SK-N-SH (cell line): ENCODE measurements around the gene CC2D2A. TPM values are rescaled to one million over a fixed set of nuclear protein-coding genes. Genes with fewer than 3 reads are reported as not detected.

ENCODE experiments used
- CTCF ChIA-PET: fragments of 300-600, 350-600 bp; formaldehyde crosslinking; extraction: SDS; loops from one replicate; lab custom pipeline; 2021; lab: Yijun Ruan, JAX
- POLR2A ChIA-PET: fragments of 350-600 bp; sonication (Branson Sonifier 250); formaldehyde crosslinking; extraction: SDS; loops from one replicate; lab custom pipeline; 2020; ENCODE audit warnings: antibody characterized with exemption, inconsistent platforms; lab: Yijun Ruan, JAX
- DNase-seq: peaks from one replicate; pipeline ENCODE4 v3.0.0; 2012
- H2AFZ ChIP-seq: fragments of 200-600 bp; sonication (generic); 2 replicates; pipeline ENCODE4 v1.8.1; 2016; ENCODE audit warnings: antibody characterized with exemption, mild to moderate bottlenecking, low read depth
- H3F3A ChIP-seq: fragments of 200-600 bp; sonication (generic); replicated peaks from 2 replicates; pipeline ENCODE3; 2016; ENCODE audit warnings: antibody characterized with exemption, mild to moderate bottlenecking; ENCODE audit not compliant: insufficient read depth
- H3K27ac ChIP-seq, 2 experiments: fragments of 200-500 bp in 1 of 2; fragments of 200-600 bp in 1 of 2; sonication (Bioruptor generic) in 1 of 2; sonication (generic), shearing (Covaris generic) in 1 of 2; 2 replicates each; pipeline versions ENCODE4 v1.5.1 to v1.6.1; 2014 to 2016; ENCODE audit warnings: low read depth in 2 of 2, inconsistent platforms in 1 of 2, low read length in 1 of 2, mild to moderate bottlenecking in 1 of 2, mixed read lengths in 1 of 2
- H3K27me3 ChIP-seq: fragments of 200-600 bp; sonication (generic), shearing (Covaris generic); 2 replicates; pipeline ENCODE4 v1.6.1; 2016; ENCODE audit warnings: mixed run types; ENCODE audit not compliant: insufficient read depth
- H3K36me3 ChIP-seq, 2 experiments: fragments of 200-500 bp in 1 of 2; fragments of 200-600 bp in 1 of 2; sonication (Bioruptor generic) in 1 of 2; sonication (generic) in 1 of 2; replicated peaks in 1 of 2; 2 replicates each; pipeline versions ENCODE3 to v1.5.1; 2014 to 2016; ENCODE audit warnings: low read length in 1 of 2, mild to moderate bottlenecking in 1 of 2; ENCODE audit not compliant: insufficient read depth in 2 of 2, control insufficient read depth in 1 of 2
- H3K4me1 ChIP-seq, 2 experiments: fragments of 200-500 bp in 1 of 2; fragments of 200-600 bp in 1 of 2; sonication (Bioruptor generic) in 1 of 2; sonication (generic), shearing (Covaris generic) in 1 of 2; 2 replicates each; pipeline versions ENCODE4 v1.5.1 to v1.6.1; 2014 to 2016; ENCODE audit warnings: low read depth in 1 of 2, low read length in 1 of 2, mixed run types in 1 of 2; ENCODE audit not compliant: insufficient read depth in 2 of 2, control insufficient read depth in 1 of 2
- H3K4me2 ChIP-seq: fragments of 200-600 bp; sonication (generic), shearing (Covaris generic); 2 replicates; pipeline ENCODE4 v1.6.1; 2017; ENCODE audit warnings: mixed run types
- H3K4me3 ChIP-seq, 2 experiments: fragments of 200-500 bp in 1 of 2; fragments of 200-600 bp in 1 of 2; sonication (Bioruptor generic) in 1 of 2; sonication (generic), shearing (Covaris generic) in 1 of 2; 2 replicates each; pipeline versions ENCODE4 v1.5.1 to v1.8.1; 2014 to 2016; ENCODE audit warnings: low read depth in 2 of 2, inconsistent platforms in 1 of 2, low read length in 1 of 2, mild to moderate bottlenecking in 1 of 2, mixed read lengths in 1 of 2, moderate library complexity in 1 of 2
- H3K79me2 ChIP-seq: fragments of 200-600 bp; sonication (generic); 2 replicates; pipeline ENCODE4 v1.8.1; 2017; ENCODE audit warnings: mild to moderate bottlenecking; ENCODE audit not compliant: insufficient read depth
- H3K9ac ChIP-seq: fragments of 200-600 bp; sonication (generic); 2 replicates; pipeline ENCODE4 v1.6.1; 2017; ENCODE audit warnings: mixed run types
- H3K9me2 ChIP-seq: fragments of 200-600 bp; sonication (generic); 2 replicates; pipeline ENCODE4 v1.6.1; 2017; ENCODE audit warnings: mixed run types
- H3K9me3 ChIP-seq: fragments of 200-600 bp; sonication (generic); 2 replicates; pipeline ENCODE4 v1.6.1; 2017; ENCODE audit warnings: mixed run types, mild to moderate bottlenecking, moderate library complexity
- H4K20me1 ChIP-seq: fragments of 200-600 bp; sonication (generic); 2 replicates; pipeline ENCODE4 v1.6.1; 2017; ENCODE audit warnings: mild to moderate bottlenecking, mixed run types; ENCODE audit not compliant: insufficient read depth
- CHD2 ChIP-seq: fragments of 150-350 bp; IDR thresholded peaks from 2 replicates; pipeline ENCODE4 v1.6.1; 2018; ENCODE audit warnings: low read length; ENCODE audit not compliant: partially characterized antibody
- CTCF ChIP-seq: fragments of 200-600 bp; sonication (generic); IDR thresholded peaks from 2 replicates; pipeline ENCODE4 v1.6.1; 2017; ENCODE audit warnings: antibody characterized with exemption, mild to moderate bottlenecking, moderate library complexity
- EP300 ChIP-seq, 2 experiments: IDR thresholded peaks; 2 replicates each; pipeline versions ENCODE4 v1.4.0 to v1.6.1; 2012; ENCODE audit warnings: borderline replicate concordance in 1 of 2, low read depth in 1 of 2, low read length in 1 of 2
- EZH2phosphoT487 ChIP-seq: fragments of 200-600 bp; sonication (generic); IDR thresholded peaks from 2 replicates; pipeline ENCODE4 v1.6.1; 2017; ENCODE audit warnings: low read depth, mixed run types, mild to moderate bottlenecking, antibody characterized with exemption, moderate library complexity, borderline replicate concordance
- FOSL2 ChIP-seq: IDR thresholded peaks from 2 replicates; pipeline ENCODE4 v1.4.0; 2012; ENCODE audit warnings: low read depth, mild to moderate bottlenecking, moderate library complexity, borderline replicate concordance
- FOXM1 ChIP-seq: IDR thresholded peaks from 2 replicates; pipeline ENCODE4 v1.4.0; 2012; ENCODE audit warnings: low read depth, mild to moderate bottlenecking
- IRF3 ChIP-seq: fragments of 150-350 bp; IDR thresholded peaks from 2 replicates; pipeline ENCODE4 v1.6.1; 2016; ENCODE audit warnings: mild to moderate bottlenecking, low read depth, low read length
- MAX ChIP-seq: IDR thresholded peaks from 2 replicates; pipeline ENCODE4 v1.4.0; 2012; ENCODE audit warnings: low read depth
- MEF2A ChIP-seq: IDR thresholded peaks from 2 replicates; pipeline ENCODE4 v1.4.0; 2012; ENCODE audit warnings: low read depth, borderline replicate concordance
- MXI1 ChIP-seq: IDR thresholded peaks from 2 replicates; pipeline ENCODE4 v1.6.1; 2012; ENCODE audit warnings: mild to moderate bottlenecking, low read depth, low read length, improper control_type of control experiment
- NFIC ChIP-seq: IDR thresholded peaks from 2 replicates; pipeline ENCODE4 v1.4.0; 2012; ENCODE audit warnings: borderline replicate concordance
- NRF1 ChIP-seq: IDR thresholded peaks from 2 replicates; pipeline ENCODE4 v1.6.1; 2012; ENCODE audit warnings: low read depth, mild to moderate bottlenecking, low read length
- POLR2AphosphoS5 ChIP-seq: IDR thresholded peaks from 2 replicates; pipeline ENCODE4 v1.6.1; 2012; ENCODE audit warnings: low read depth, low read length
- RCOR1 ChIP-seq: fragments of 150-350 bp; IDR thresholded peaks from 2 replicates; pipeline ENCODE4 v1.6.1; 2017; ENCODE audit warnings: antibody characterized with exemption, low read length
- REST ChIP-seq: IDR thresholded peaks from 2 replicates; pipeline ENCODE4 v1.6.1; 2012; ENCODE audit warnings: mild to moderate bottlenecking, low read depth, low read length, moderate library complexity
- SIN3A ChIP-seq: IDR thresholded peaks from 2 replicates; pipeline ENCODE4 v1.6.1; 2012; ENCODE audit warnings: low read depth, mild to moderate bottlenecking, low read length, moderate library complexity, borderline replicate concordance
- USF1 ChIP-seq: IDR thresholded peaks from 2 replicates; pipeline ENCODE4 v1.4.0; 2012; ENCODE audit warnings: low read depth, borderline replicate concordance
- WGBS: methylation state at CpG from one replicate; pipeline ENCODE4 v1.1.6; 2017; ENCODE audit warnings: low lambda C conversion rate; 5-methylcytosine and 5-hydroxymethylcytosine counted together
- polyA plus RNA-seq, 3 experiments: library from polyadenylated mRNA; depleted of rRNA; stranded (reverse); fragments of >200 nt; gene quantifications; 2 replicates each; pipeline ENCODE4 v1.2.3, GENCODE V29; 2012

CC2D2A gene
- polyA plus RNA-seq, 1 of the 3 experiments (the other 2 are of a cell fraction), result 17.8 TPM

GRCh38 chr4:15577508-15577907, 107.8 kb downstream of the CC2D2A start:
- Histone ChIP-seq H3K36me3 (peaks cover 8 to 18% of the 10 kb centered on the region in 2 experiments), H3F3A (no peaks in the 10 kb centered on the region), H4K20me1 (no peaks in the 10 kb centered on the region), H3K9me2 (no peaks in the 10 kb centered on the region), H3K27ac (no peak overlapping the region), H2AFZ (no peak overlapping the region), H3K4me2 (no peak overlapping the region), H3K9me3 (no peaks in the 10 kb centered on the region), H3K79me2 (no peaks in the 10 kb centered on the region), H3K4me3 (no peak overlapping the region), H3K4me1 (no peaks in the 10 kb centered on the region), H3K9ac (no peak overlapping the region), H3K27me3 (no peaks in the 10 kb centered on the region)
- no peak for TF ChIP-seq CHD2
- TF ChIP-seq FOSL2, result no peak
- TF ChIP-seq IRF3, result no peak
- no peak for TF ChIP-seq SIN3A
- TF ChIP-seq EZH2phosphoT487, result no peak
- TF ChIP-seq RCOR1, result no peak
- TF ChIP-seq CTCF, result no peak
- no peak for TF ChIP-seq POLR2AphosphoS5
- TF ChIP-seq MAX, result no peak
- ChIA-PET CTCF (no interaction called here), POLR2A (no interaction called here)
- no peak for DNase-seq

GRCh38 chr4:15584785-15585184, 115.1 kb downstream of the CC2D2A start:
- Histone ChIP-seq H3K27ac (no peak overlapping the region), H3K36me3 (peaks cover 4 to 13% of the 10 kb centered on the region in 2 experiments), H3K79me2 (no peaks in the 10 kb centered on the region), H3K27me3 (no peaks in the 10 kb centered on the region), H3K9me2 (no peaks in the 10 kb centered on the region), H3K9ac (no peak overlapping the region), H3K4me1 (no peaks in the 10 kb centered on the region), H3F3A (peaks cover 7% of the 10 kb centered on the region), H2AFZ (no peak overlapping the region), H3K9me3 (no peaks in the 10 kb centered on the region), H3K4me3 (no peak overlapping the region), H3K4me2 (no peak overlapping the region), H4K20me1 (no peaks in the 10 kb centered on the region)
- 100% methylated on average over 1 of the region's 1 CpG for WGBS
- DNase-seq, result no peak
- CTCF ChIA-PET, result no interaction called here
- POLR2A ChIA-PET, result interaction anchor here (0.7 kb wide), 1 partner anchor 29 kb away, joined by 3 read pairs; no protein-coding TSS in a partner anchor
- no peak for TF ChIP-seq RCOR1
- no peak for TF ChIP-seq NFIC
- TF ChIP-seq USF1, result no peak
- TF ChIP-seq MXI1, result no peak
- no peak for TF ChIP-seq MEF2A
- no peak for TF ChIP-seq CHD2
- no peak for TF ChIP-seq MAX
- no peak for TF ChIP-seq FOSL2
- no peak for TF ChIP-seq EP300 (IDR thresholded peaks at IDR 0.05; ENCODE audit: borderline replicate concordance in 1 of 2, low read depth in 1 of 2, low read length in 1 of 2)
- no peak for TF ChIP-seq FOXM1
- TF ChIP-seq SIN3A, result no peak
- TF ChIP-seq NRF1, result no peak
- TF ChIP-seq REST, result no peak
